CD14-positive monocyte (primary cell): ENCODE measurements around the gene NDFIP1. TPM values are rescaled to one million over a fixed set of nuclear protein-coding genes. Genes with fewer than 3 reads are reported as not detected.

Experiments used
- DNase-seq, 3 donors: peaks; one replicate each; pipeline ENCODE4 v3.0.0-alpha.2; 2011 to 2022
- H2AFZ ChIP-seq: 2 replicates; pipeline ENCODE4 v1.6.0; 2012; ENCODE audit warnings: mild to moderate bottlenecking, low read depth, low read length, inconsistent platforms; ENCODE audit not compliant: insufficient read depth, poor library complexity, severe bottlenecking
- H3K27ac ChIP-seq, 2 donors: 1 replicate in 1 of 2; 2 replicates in 1 of 2; pipeline ENCODE4 v1.5.1; 2012 to 2013; ENCODE audit warnings: low read length in 2 of 2, control low read depth in 1 of 2, inconsistent platforms in 1 of 2, low read depth in 1 of 2, mild to moderate bottlenecking in 1 of 2
- H3K27me3 ChIP-seq, 2 donors: one replicate each; pipeline versions ENCODE4 v1.6.0 to v1.6.1; 2011 to 2013; ENCODE audit warnings: low read length in 2 of 2; ENCODE audit not compliant: control insufficient read depth in 2 of 2, insufficient read depth in 2 of 2
- H3K36me3 ChIP-seq, 2 donors: replicated peaks in 1 of 2; 1 replicate in 1 of 2; 2 replicates in 1 of 2; pipeline versions ENCODE4 v1.5.1 to v1.6.1; 2012 to 2013; ENCODE audit warnings: low read length in 2 of 2, control low read depth in 1 of 2, inconsistent platforms in 1 of 2, mild to moderate bottlenecking in 1 of 2; ENCODE audit not compliant: insufficient read depth in 2 of 2, control insufficient read depth in 1 of 2
- H3K4me1 ChIP-seq, 2 donors: 1 replicate in 1 of 2; 2 replicates in 1 of 2; pipeline versions ENCODE4 v1.5.1 to v1.6.1; 2012 to 2013; ENCODE audit warnings: low read length in 2 of 2, control low read depth in 1 of 2, inconsistent platforms in 1 of 2, mild to moderate bottlenecking in 1 of 2, moderate library complexity in 1 of 2; ENCODE audit not compliant: insufficient read depth in 2 of 2, control insufficient read depth in 1 of 2
- H3K4me2 ChIP-seq: replicated peaks from 2 replicates; pipeline ENCODE3; 2012; ENCODE audit warnings: low read length, moderate library complexity, mild to moderate bottlenecking; ENCODE audit not compliant: poor library complexity, severe bottlenecking; ENCODE audit errors: extremely low read depth
- H3K4me3 ChIP-seq, 3 experiments: fragments of 200-600 bp in 1 of 3; sonication (generic) in 1 of 3; replicated peaks in 1 of 3; 1 replicate in 2 of 3; 2 replicates in 1 of 3; pipeline ENCODE4 v1.5.1; 2011 to 2013; ENCODE audit warnings: low read length in 3 of 3, mild to moderate bottlenecking in 3 of 3, control low read depth in 2 of 3, low read depth in 2 of 3, inconsistent platforms in 1 of 3, moderate library complexity in 1 of 3
- H3K79me2 ChIP-seq: 2 replicates; pipeline ENCODE4 v1.6.0; 2012; ENCODE audit warnings: mild to moderate bottlenecking, control low read depth, inconsistent platforms, low read length, moderate library complexity; ENCODE audit not compliant: insufficient read depth
- H3K9ac ChIP-seq: 2 replicates; pipeline ENCODE4 v1.6.0; 2017; ENCODE audit warnings: low read length, mild to moderate bottlenecking; ENCODE audit not compliant: insufficient read depth, poor library complexity, severe bottlenecking
- H3K9me3 ChIP-seq, 2 donors: replicated peaks in 1 of 2; 1 replicate in 1 of 2; 2 replicates in 1 of 2; pipeline versions ENCODE4 v1.5.1 to v1.6.1; 2012 to 2013; ENCODE audit warnings: low read length in 2 of 2, control low read depth in 1 of 2; ENCODE audit not compliant: control insufficient read depth in 1 of 2, insufficient read depth in 1 of 2
- H4K20me1 ChIP-seq: 2 replicates; pipeline ENCODE4 v1.6.0; 2012; ENCODE audit warnings: mild to moderate bottlenecking, low read length, control low read depth, moderate library complexity; ENCODE audit not compliant: insufficient read depth
- H3K27ac Mint-ChIP-seq, 7 donors: one replicate each; pipeline ENCODE4 v1.8.0; 2020; ENCODE audit warnings: mild to moderate bottlenecking in 7 of 7, mixed read lengths in 7 of 7, moderate library complexity in 6 of 7, inconsistent platforms in 2 of 7
- H3K27me3 Mint-ChIP-seq, 3 donors: one replicate each; pipeline ENCODE4 v1.8.0; 2021 to 2022; ENCODE audit warnings: low read depth in 3 of 3, mild to moderate bottlenecking in 3 of 3, mixed read lengths in 3 of 3, moderate library complexity in 3 of 3, inconsistent platforms in 1 of 3
- H3K36me3 Mint-ChIP-seq, 2 donors: one replicate each; pipeline ENCODE4 v1.8.0; 2020; ENCODE audit warnings: mixed read lengths in 2 of 2, inconsistent platforms in 1 of 2, mild to moderate bottlenecking in 1 of 2
- H3K4me1 Mint-ChIP-seq: one replicate; pipeline ENCODE4 v1.8.0; 2020; ENCODE audit warnings: mild to moderate bottlenecking, mixed read lengths
- H3K4me3 Mint-ChIP-seq, 2 donors: one replicate each; pipeline ENCODE4 v1.8.0; 2020; ENCODE audit warnings: mild to moderate bottlenecking in 2 of 2, mixed read lengths in 2 of 2, moderate library complexity in 1 of 2
- H3K9me3 Mint-ChIP-seq, 7 donors: one replicate each; pipeline ENCODE4 v1.8.0; 2020 to 2022; ENCODE audit warnings: mixed read lengths in 7 of 7, mild to moderate bottlenecking in 6 of 7, moderate library complexity in 6 of 7, inconsistent platforms in 2 of 7
- CTCF ChIP-seq: fragments of 200-600 bp; IDR thresholded peaks from one replicate; pipeline ENCODE4 v1.8.0; 2022; ENCODE audit warnings: antibody characterized with exemption, mild to moderate bottlenecking
- intact Hi-C, 2 donors: fragments of 100-400 bp; cut with micrococcal nuclease; formaldehyde crosslinking; loops; one replicate each; pipeline versions ENCODE4 v1.15.0 to v1.15.1; 2023
- polyA plus RNA-seq, 3 donors: library from polyadenylated mRNA; depleted of rRNA in 1 of 3; unstranded in 2 of 3; stranded (reverse) in 1 of 3; fragments of 300-500 nt in 2 of 3; fragments of >200 nt in 1 of 3; fragmentation: Illumina TruSeq in 2 of 3; gene quantifications; 1 replicate in 2 of 3; 2 replicates in 1 of 3; pipeline ENCODE4 v1.2.3, GENCODE V29; 2012 to 2021

The NDFIP1 gene
- polyA plus RNA-seq, 3 donors = 18.4 to 44.4 (median 44.0) TPM

- Histone ChIP-seq H3K36me3 (no peaks in the 10 kb centered on the region), H4K20me1 (no peaks in the 10 kb centered on the region), H2AFZ (no peak overlapping the region), H3K4me2 (no peak overlapping the region), H3K4me3 (no peak overlapping the region), H3K79me2 (no peaks in the 10 kb centered on the region), H3K4me1 (no peaks in the 10 kb centered on the region), H3K27me3 (peaks cover 0 to 2% of the 10 kb centered on the region in 2 donors), H3K9me3 (no peaks in the 10 kb centered on the region), H3K27ac (no peak overlapping the region), H3K9ac (no peak overlapping the region)
- H3K27ac Mint-ChIP-seq = no peak overlapping the region
- no peaks in the 10 kb centered on the region for H3K36me3 Mint-ChIP-seq
- H3K4me3 Mint-ChIP-seq = no peak overlapping the region
- peaks cover 0 to 4% (median 0%) of the 10 kb centered on the region in 7 donors for H3K9me3 Mint-ChIP-seq
- peaks cover 1 to 15% (median 14%) of the 10 kb centered on the region in 3 donors for H3K27me3 Mint-ChIP-seq
- TF ChIP-seq CTCF = no peak
- intact Hi-C loops = no loop called here
- DNase-seq = no peak
- H3K4me1 Mint-ChIP-seq = no peaks in the 10 kb centered on the region
Observed at GRCh38 chr5:142082182-142082781, 26.3 kb upstream of the NDFIP1 start.

GRCh38 chr5:142086229-142086628, 22.4 kb upstream of the NDFIP1 start:
- DNase-seq = no peak
- Mint-ChIP-seq H3K4me3 (no peak overlapping the region), H3K9me3 (no peaks in the 10 kb centered on the region), H3K27ac (no peak overlapping the region), H3K4me1 (no peaks in the 10 kb centered on the region), H3K36me3 (no peaks in the 10 kb centered on the region), H3K27me3 (peaks cover 3 to 16% (median 16%) of the 10 kb centered on the region in 3 donors)
- Histone ChIP-seq H3K27me3 (peaks cover 0 to 2% of the 10 kb centered on the region in 2 donors), H3K79me2 (no peaks in the 10 kb centered on the region), H2AFZ (no peak overlapping the region), H3K4me1 (no peaks in the 10 kb centered on the region), H3K9me3 (no peaks in the 10 kb centered on the region), H3K4me3 (no peak overlapping the region), H4K20me1 (no peaks in the 10 kb centered on the region), H3K9ac (no peak overlapping the region), H3K4me2 (no peak overlapping the region), H3K27ac (no peak overlapping the region), H3K36me3 (no peaks in the 10 kb centered on the region)
- intact Hi-C loops = no loop called here
- no peak for TF ChIP-seq CTCF
